Measurements from ENCODE around the gene COL5A1. TPM values are rescaled to one million over a fixed set of nuclear protein-coding genes. Genes with fewer than 3 reads are reported as not detected.

Gene COL5A1
- total RNA-seq, 1 donor from 2014 or later: 91.0 TPM

DNA sequence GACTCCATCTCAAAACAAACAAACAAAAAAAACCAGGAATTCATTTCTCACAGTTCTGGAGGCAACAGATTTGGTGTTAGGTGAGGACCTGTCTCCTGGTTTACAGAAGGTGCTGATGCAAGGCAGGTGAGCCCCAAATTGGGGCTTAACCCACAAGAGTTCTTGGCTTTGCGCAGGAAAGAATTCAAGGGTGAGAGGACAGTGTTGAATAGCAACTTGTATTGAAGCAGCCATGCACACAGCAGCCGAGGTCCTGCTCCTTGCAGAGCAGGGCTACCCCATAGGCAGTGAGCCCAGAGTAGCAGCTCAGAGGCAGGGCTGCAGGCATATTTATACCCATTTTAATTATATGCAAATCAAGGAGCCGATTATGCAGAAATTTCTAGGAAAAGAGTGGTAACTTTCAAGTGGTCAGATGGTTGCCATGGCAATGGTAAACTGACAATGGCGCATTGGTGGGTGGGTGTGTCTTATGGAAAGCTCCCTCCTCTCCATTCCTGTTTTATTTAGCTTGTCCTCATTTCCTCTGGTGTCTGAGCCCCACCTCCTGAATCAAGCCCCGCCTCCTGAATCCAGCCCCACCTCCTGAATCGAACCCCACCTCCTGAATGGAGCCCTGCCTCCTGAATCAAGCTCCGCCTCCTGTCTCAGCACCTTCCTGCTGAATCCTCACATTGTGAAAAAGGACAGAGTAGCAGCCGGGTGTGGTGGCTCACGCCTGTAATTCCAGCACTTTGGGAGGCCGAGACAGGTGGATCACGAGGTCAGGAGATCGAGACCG lies 34.5 kb upstream of the COL5A1 start:
- DNase-seq (ENCODE audit: low read depth): no peak

- DNase-seq (ENCODE audit: low read depth): no peak
Measured at GRCh38 chr9:134607971-134608370, 33.6 kb upstream of the COL5A1 start.

- DNase-seq (ENCODE audit: low read depth): no peak
Measured at GRCh38 chr9:134611046-134611445, 30.6 kb upstream of the COL5A1 start.

DNA sequence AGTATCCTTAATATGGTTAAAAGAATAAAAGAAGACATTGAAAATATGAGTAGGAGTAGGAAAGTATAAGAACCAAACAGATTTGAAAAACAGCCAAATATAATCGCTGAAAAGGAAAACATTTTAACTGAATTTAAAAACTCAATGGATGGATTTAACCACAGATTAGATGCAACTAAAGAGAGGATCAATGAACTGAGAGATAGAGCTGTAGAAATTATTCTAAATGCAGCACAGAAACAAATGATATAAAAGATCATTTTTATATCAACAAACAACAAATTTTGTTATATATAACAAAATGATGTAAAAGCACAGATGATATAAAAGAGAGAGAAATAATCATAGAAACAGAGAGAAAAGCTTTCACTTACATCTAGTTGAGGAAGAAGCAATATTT lies 29.3 kb upstream of the COL5A1 start:
- DNase-seq (ENCODE audit: low read depth): no peak

DNA sequence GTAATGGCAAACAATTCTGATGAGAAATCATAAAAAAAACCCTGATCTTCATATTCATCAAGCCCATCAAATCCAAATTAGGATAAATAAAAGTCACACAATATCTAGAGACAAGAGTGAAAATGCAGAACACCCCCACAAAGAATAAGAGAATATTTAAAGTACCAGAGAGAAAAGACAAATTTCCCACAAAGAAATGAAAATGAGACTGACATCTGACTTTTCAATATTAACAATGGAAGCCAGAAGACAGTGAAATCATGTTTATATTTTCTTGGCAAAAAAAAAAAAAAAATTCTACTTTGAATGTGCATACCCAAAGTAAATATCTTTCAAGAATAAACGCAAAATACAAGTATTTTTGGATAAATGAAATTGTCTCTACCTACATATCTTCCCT lies 28.9 kb upstream of the COL5A1 start:
- no peak for DNase-seq (ENCODE audit: low read depth)

DNA sequence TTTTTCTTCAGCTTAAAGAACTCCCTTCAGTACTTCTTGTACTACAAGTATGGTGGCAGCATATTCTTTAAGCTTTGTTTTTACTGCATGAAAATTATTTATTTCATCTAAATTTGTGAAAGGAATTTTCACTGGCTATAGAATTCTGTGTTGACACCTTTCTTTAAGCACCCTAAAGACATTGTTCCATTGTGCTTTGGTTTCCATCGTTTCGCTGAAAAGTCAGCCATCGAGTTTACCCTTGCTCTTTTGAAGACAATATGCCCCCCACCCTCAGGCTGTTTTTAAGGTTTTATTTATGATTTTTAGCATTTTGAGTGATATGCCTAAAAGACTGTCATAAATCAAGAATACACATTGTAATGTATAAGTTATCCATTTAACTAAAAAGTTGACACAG lies 27.3 kb upstream of the COL5A1 start:
- DNase-seq (ENCODE audit: low read depth): no peak

GRCh38 chr9:134616341-134616740 lies 25.3 kb upstream of the COL5A1 start:
- no peak for DNase-seq (ENCODE audit: low read depth)

GRCh38 chr9:134617246-134617645 lies 24.4 kb upstream of the COL5A1 start:
- DNase-seq (ENCODE audit: low read depth): no peak

- no peak for DNase-seq (ENCODE audit: low read depth)
Measured at GRCh38 chr9:134617836-134618162, 23.8 kb upstream of the COL5A1 start.

DNA sequence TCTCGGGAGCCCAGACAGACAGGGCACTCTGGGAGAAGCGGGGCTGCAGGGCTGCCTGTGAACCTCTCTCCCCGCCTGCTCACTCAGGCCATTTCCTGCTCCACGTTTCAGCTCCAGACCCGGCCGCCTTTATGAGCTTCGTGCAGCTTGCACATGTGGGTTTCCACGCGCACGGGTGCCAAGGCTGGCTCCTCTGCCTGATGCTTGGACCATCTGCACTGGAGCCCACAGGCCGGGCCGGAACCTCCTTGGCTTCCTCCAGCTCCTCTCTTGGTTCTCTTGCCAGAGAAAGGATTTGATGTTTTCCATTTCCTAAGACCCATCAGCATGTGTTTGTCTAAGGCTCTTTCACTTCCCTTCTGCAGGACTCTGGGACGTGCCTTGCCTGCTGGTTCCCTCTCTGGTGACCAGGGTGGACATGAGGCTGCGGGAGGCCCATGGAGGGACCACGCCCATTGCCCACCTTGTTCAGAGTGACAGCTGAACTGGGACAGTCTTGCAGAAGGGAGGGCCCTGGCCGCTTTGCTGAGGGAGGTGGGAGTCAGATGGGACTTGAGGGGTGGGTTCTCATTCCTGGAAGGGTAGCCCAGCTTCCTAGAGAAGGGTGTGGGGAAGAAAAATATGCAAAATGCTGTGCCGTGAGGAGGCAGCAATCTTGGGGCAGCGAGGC lies 23.3 kb upstream of the COL5A1 start:
- DNase-seq (ENCODE audit: low read depth): no peak

DNA sequence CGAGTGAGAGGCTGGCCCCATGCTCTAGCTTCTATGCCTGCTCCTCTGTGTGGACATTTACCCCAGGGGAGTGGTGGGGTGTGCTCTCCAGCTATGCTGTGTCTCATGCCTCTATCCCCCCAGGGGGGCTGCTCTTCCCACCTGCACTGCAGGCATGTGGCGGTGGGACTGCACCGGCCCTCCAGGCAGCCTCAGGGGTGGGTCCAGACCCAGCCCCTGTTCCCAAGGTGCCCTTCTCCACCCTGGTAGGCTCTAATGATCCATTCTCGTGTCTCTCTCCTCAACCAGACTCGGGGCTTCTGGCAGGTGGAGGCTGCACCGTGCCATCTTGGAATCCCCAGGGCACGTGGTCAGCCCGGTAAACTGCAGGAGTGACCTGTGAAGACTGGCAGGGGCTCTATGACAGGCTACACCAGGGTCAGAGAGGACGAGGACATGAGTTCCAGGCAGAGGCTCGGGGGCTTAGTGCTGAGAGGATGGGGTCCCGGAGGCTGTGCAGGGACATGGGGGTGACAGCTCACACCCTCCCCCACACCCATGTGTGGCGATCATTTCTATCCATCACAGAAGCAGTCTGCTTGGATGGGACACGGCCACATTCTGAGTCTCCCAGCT lies 22.7 kb upstream of the COL5A1 start:
- no peak for DNase-seq (ENCODE audit: low read depth)

DNA sequence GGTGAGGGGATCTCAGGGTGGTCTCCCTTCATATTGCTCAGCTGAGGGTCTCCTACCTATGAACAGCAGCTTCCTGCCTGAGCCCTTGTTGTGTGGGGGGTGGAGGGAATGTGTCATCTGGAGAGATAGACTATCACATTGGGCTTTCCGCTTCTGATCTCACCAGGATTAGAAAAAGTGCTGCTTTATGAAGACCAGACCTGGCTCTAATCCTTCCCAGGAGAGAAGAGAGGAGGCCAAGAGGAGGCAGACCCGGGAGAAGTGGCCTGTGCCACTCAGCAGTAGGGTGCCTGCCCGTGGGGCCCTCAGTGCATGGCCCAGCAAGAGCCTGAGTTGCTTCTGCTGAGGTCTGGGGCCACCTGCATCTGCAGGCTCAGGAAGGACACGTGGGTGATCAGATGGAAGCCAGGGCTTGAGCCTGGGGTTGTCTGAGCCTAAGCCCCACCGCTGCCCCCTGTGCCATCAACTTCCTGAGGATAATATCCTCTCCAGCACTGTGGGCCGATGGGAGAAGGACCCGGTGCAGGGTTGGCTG lies 22.1 kb upstream of the COL5A1 start:
- no peak for DNase-seq (ENCODE audit: low read depth)

- DNase-seq (ENCODE audit: low read depth): no peak
Measured at GRCh38 chr9:134619983-134620661, 21.5 kb upstream of the COL5A1 start.

DNA sequence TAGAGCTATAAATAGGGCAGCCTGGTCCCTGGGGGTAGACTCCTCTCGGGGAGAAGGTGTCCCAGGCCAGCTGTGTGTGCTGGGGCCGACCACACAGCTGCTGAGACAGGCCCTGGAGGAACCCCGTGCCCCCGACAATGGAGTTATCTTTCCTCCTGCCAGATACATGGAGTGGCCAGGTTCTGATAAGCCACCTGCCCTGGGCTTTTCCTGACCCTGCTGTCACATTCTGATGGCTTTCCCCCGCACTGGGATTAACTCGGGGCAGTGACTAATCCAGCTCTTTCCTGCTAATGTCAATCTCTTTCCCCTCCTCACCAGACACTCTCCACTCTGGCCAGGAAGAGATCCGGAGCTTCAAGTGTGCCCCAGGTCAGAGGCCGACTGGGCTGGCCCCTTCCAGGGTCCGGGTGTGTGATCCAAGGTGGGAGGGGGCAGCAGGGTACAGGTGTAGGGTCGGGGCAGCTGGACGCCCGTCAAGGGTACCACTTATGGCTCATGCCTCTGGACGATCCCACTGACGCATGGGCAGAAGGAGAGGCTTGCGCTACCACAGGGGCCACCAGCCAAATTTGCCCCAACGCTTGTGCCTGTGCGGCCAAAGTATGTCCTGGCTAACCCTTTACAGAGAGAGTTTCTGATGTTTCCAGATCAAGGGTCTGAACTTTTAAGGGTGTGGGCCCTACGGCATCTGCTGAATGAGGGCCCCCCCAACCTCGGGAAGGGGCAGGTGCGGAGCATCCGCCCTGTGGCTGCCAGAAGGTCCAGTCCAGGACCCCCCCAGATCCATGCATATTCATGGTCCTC lies 20.6 kb upstream of the COL5A1 start:
- peak; percentile 34 for DNase-seq (ENCODE audit: low read depth)

GRCh38 chr9:134621558-134622110 lies 20.0 kb upstream of the COL5A1 start:
- DNase-seq (ENCODE audit: low read depth): no peak

- no peak for DNase-seq (ENCODE audit: low read depth)
Measured at GRCh38 chr9:134622896-134623257, 18.7 kb upstream of the COL5A1 start.

GRCh38 chr9:134623258-134624066 lies 18.1 kb upstream of the COL5A1 start:
- no peak for DNase-seq (ENCODE audit: low read depth)

GRCh38 chr9:134624137-134624591 lies 17.4 kb upstream of the COL5A1 start:
- no peak for DNase-seq (ENCODE audit: low read depth)

DNA sequence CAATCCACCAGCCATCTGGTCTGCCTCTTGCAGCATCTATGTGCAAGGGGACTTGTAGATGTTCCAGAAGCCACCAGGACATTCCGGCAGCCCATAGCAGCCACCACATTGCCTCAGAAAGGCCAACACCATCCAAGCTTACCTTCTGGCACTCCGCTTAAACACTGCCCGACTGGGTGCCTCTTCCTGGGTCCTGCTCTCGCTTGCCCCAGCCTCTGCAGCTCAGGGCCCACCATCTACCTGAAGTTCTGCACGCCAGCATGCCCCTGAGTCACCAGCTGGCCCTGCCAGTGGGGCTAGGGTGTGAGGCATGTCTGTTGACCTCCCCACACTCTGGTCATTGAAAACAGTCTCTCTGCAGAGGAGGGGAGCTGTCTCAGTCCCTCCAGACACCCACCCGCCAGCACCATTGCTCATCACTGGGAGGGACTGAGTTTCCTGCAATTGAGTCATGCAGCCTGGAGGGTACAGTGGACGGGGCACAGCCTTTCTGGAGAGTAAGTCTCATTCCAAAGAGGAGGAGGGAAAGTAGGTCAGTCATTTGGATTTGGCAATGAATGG lies 16.9 kb upstream of the COL5A1 start:
- DNase-seq (ENCODE audit: low read depth): peak; percentile 43

Measured in myocyte (in vitro differentiated cells).